NCI-H1694 treated with DMSO at 0.1 percent for 48 hours (cell line): Measurements from ENCODE around the gene UNC5CL.

Source experiments
- DNase-seq: peaks from one replicate; lab custom pipeline; 2025; lab: John Stamatoyannopoulos, UW

Gene UNC5CL

DNA sequence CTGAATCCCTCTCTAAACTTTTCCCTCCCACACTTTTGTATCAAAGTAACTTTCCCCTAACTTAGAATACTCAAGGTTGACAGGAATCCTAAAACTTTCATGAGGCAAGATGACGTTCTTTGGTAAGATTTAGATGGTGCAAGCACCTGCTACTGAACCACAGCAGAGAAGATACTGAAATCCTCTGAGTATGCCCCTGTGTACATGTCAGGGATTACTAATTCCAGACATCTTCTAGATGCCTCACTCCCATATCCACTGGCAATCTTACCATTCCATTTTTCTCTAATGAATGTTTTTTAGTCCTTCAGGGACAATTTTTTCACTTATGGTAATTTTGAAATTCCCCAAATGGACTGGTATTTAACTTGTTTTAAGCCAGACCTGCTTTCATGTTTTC is 23.0 kb upstream of the UNC5CL start:
- no peak for DNase-seq

DNA sequence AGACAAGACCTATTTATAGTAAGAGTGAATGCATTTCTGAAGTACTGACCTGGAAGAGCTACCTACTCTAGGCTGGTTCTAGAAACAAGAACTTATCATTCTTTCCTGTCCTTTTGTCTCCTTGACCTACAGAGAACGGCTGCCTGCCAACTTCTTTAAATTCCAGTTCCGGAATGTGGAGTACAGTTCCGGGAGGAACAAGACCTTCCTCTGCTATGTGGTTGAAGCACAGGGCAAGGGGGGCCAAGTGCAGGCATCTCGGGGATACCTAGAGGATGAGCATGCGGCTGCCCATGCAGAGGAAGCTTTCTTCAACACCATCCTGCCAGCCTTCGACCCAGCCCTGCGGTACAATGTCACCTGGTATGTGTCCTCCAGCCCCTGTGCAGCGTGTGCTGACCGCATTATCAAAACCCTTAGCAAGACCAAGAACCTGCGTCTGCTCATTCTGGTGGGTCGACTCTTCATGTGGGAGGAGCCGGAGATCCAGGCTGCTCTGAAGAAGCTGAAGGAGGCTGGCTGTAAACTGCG is 22.2 kb upstream of the UNC5CL start:
- no peak for DNase-seq

DNA sequence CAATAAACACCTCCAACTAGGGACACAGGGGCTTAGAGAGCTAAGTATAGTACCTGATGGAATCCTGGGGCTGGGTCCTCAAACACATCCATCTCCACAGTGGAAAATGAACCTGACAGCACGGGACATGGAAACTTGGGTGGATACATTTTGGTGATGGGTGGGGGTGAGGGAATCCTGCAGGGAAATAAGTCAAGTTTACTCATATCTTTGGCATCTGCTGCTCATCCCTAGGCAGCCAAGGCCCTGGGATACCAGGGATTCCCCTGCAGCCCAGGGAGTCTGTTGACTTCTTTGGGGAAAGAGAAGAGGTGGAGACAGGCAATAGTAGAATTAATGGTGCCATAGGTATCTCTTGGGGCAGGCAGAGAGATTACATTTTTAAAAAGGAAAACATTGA is 20.5 kb upstream of the UNC5CL start:
- no peak for DNase-seq

DNA sequence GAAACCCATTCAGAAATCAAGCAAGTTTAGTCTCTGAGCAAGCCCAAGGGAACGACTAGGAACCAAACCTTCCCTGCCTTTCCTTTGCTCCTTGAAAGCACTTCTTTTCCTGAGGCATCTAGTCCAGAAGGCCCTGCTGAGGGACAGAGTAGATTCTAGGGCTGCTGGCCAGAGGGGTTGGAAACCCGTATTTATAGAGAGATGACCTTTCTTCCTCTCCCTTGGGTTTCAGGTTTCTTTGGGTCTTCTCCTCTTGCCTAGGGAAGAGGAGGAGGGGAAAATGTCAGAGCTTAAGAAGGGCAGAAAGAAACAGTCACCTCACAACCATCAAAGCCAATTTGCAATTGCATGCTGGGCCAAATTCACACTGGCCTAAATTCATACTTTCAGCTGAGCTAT is 19.8 kb upstream of the UNC5CL start:
- no peak for DNase-seq

DNA sequence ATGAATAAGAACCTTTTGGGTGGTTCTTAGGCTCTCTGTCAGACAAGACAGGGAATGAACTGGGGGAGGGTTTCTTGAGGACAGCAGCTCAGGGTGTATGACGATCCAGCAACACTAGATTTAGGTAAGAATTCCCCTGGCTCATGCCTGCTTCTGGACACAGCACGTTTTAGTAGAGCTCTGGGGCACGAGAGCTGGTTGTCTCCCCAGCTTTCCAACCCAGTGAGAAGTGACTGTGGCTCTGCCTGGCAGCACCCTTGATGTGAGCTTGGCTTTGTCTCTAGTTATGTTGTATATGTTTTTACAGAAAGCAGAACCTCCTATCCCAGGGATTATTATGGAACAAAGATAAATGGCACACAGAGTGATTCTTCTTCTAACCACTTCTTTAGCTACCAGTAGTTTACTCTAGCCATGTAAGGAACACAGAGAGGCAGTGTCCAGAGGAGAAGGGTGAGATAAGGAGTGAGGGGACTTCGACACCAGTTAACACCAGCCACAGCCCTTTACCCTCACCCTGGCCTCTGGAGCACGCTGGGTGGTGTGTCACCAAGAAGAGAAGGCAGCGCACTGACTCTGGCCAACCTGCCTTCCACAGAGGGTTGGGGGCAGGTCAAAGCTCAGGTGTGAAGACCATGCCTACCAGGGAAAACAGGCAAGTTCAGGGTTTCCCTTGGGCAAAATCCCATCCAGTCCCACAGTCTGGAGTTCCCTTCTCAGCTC is 17.9 kb upstream of the UNC5CL start:
- DNase-seq = no peak

DNA sequence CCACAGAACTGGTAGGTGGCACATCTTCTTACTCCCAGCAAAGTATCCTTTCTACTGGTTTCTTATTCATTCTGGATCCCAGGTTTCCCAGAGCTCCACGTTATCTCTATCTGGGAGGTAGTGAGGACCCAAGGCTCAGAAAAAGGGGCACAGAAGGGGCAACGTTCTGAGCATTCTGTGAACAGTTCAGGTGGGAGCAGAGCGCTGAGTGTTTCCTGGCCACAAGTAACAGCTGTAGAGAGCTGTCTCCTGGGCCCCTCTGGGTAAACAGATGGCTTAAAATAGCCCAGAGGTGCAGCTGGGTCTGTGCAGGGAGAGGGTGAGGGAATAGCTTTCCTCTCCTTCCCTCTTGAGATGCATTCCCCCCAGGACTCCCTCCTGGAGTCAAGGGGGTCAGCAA is 16.1 kb upstream of the UNC5CL start:
- peak; percentile 30 for DNase-seq

DNA sequence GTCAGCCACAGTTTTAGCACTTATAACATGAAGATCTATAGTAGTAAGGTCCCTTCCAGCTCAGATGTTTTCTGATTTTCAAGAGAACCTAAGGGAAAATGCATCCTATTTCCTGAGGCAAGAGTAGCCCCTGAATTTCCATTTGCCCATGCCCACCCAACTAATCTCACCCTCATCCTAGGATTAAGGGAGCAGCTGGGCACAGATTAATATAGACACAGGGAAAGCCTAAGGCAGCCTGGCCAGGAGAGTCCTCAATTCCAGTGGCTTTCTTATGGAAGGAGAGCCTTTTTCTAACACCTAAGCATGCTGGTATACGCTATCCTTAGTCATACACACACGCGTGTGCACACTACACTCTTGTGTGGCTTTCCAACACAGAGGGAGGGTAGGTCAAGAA is 15.5 kb upstream of the UNC5CL start:
- DNase-seq = no peak

DNA sequence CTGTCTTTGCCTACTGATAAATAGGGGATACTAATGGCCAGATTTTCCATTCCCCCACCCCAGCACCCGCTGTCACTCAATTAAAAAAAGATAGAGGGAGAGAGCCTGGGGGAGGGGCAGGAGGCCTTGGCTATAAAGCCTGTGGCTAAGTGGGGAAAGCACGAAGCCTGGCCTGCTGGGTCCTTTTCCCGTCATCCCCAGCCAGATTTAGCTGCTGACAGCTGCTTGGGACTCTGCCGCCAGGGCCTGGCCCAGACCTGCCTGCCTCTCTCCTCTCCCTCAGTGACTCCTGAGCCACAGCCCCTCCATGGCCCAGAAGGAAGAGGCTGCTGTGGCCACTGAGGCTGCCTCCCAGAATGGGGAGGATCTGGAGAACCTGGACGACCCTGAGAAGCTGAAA is 14.0 kb upstream of the UNC5CL start, which contains the start of gene APOBEC2:
Gene APOBEC2, plus strand, starts transcription at position 162 of the 400 bp plus-strand sequence. Its CDS starts 146 bp downstream, at position 308.
- peak; percentile 34 for DNase-seq

DNA sequence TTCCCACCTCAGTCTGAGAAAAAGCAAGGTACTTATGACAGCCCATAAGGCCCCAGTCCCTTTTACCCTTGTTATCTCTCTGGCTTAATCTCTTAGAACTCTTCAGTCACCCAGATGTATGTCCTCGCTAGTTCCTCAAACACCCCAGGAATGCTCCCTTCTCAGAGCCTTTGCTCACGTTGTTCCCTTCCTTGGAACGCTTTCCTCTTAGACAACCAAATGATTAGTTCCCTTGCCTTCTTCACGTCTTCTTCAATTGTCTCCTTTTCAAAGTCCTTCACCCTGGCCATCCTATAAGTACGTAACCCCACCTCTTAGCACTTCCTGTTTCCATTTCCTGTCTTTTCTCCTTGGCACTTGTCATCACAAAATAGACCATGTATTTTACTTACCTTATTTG is 12.9 kb upstream of the UNC5CL start:
- no peak for DNase-seq

DNA sequence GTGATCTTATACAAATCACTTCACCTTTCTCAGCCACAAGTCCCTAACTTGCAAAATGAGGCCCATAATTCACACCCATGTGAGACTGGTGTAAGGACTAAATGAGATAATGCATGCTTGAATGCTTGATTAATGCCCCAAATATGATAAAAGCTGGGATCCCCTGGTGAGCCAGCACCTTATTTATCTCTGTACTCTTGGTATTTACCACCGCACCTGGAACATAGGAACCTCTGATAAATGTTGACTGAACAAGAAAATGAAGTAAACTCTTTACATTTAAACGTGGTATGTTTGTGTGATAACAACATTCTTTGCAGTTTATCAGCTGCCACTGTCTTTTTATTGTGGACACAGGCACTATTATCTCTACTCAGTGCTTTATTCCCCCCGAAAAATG is 11.5 kb upstream of the UNC5CL start:
- no peak for DNase-seq

DNA sequence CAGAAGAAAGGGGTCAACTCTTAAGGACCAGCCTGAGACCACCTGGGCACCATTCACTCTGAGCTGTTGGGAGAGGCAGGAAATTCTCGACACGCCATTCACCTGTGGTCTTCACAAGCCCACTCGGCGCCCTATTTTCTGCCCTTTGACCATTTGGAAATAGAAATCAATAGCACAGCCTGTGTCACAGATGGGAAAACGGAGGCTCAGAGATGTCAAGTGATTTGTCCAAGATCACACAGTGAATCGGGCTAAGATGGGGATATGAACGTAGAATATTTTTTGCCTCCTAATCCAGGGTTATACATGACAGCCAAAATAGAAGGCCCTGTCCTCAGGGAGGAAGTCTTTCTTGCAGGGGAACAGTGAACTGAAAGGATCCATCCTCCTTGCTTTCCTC is 10.9 kb upstream of the UNC5CL start:
- no peak for DNase-seq

DNA sequence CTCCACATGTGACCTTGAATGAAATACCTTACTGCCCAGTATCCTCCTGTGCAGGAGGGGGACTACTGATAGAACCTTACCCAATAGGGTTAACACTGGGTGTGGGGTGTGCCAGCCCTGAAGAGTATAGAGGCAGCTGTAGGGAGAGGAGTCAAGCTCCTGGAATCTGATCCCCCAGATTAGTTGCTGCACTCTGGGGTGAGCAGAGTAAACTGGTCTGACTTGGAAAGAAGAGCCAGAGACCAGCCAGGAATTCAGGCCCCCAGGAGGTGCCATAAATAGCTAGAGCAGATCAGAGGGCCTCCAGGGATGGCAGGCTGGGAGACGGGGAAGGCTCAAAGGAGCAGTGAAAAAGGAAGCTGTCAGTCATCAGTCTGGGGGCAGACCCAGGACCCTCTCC is 10.5 kb upstream of the UNC5CL start:
- no peak for DNase-seq

DNA sequence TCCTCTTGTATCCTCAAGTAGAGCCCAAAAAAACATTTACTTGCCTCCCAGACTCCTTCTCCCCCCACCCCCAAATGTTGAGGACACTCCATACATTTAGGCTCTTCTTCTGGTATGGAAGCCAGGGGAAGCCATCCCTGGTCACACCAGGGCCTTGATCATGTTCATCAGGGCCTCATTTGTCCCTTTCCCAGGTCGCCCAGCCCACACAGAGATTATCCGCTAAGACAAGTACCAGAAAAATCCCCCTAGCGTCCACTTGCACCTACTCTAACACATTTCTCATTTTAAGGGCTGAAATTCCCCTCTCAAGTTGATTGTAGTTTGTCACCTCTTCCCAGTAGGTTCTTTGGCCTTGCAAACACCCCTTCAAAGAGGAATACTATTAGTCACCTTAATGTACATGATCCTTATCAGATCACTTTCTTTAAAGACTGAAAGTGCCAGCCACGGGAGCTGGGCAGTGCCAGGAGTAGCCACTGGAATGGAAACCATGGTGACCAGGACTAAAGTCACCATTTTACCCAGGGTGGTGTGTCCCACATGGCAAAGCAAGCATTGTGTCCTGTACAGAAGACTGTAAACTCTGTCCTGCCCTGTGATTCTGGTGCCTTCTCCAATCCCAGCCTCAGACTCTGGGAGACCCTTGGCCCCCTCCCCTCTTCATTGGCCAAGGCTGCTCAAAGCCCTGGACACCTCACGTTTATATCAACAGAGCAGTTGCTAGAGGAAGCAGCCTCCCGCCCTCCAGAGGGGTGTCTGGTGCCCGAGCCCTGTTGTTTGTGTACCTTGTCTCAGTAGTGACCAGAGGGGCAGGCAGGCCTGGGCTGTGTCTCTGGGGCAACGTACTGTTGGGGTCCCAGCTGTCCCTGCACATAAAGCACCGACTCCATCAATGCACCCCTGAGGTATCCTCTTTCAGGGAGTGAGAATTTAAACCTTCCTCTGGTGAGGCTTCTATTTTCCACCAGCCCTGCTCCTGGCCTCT is 9.0 kb upstream of the UNC5CL start:
- DNase-seq = no peak

DNA sequence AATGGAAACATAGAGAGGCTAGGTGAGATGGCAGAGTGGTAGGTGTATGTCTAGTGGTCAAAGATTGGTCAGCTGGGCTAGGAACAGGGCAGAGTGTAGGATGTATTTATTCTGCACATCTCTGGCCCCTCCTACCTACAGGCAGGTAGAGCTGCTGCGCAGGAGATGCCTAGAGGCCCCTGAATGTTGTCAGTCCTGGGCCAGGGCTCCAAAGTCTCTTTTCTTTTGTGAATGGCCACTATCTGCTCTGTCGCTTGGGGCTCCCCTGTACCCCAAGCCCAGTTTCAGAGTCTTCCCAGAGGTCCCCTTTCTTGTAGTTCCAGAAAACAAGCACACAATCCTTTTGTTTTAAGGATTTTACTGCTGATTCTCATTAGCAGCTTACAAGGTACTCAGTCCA is 8.3 kb upstream of the UNC5CL start:
- no peak for DNase-seq

DNA sequence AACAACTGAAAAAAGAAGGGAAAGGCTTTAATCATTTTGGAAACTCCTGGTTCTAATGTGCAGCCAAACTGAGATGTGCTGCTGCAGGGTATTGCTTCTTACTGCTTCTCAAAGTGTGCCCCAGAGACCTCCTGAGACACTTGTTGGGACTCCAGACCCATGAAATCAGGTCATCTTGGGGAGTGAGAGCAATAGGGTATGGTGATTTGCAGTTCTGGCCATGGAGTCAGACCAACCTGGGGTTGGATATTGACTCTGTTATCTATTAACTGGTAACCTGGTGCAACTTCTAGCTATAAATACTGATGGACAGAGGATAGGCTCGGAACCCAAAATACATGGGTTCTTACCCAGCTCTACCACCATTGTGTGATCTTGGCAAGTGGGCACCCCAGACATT is 7.1 kb upstream of the UNC5CL start:
- no peak for DNase-seq

DNA sequence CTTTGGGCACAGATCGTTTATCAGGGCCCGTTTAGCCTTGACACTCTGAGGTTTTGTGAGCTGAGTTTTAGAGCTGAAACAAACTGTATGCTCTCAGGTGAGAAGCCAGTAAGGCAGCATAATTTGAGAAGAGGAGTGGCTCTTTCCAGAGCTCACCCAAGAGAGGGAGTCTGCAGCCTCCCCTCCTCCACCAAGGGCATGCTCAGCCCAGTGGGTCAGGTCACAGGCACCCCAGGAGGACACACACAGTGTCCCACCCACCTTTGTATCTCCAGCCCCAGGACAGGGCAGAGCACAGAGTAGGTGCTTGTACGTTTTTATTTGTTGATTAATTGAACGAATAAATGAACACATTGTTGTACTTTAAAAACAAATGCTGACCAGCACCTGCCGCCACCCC is 6.6 kb upstream of the UNC5CL start:
- DNase-seq = no peak

DNA sequence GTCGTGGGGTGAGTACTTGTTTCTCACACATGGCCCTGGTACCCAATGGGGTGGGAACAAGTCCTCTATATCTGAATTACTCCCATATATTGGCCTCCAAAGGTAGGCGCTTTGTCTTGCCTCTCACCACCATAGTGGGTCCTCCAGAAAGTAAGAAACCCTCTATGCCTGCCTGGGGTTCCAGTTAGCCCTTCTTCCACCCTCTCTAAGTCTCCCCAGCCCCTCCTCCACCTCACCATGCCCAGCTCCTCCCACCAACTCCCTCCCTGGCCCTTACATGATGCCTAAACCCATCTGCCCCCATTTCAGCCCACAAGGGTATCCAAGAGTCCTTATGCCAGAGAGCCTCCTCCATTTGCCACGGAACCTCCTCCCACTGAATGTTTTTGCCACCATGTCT is 4.1 kb upstream of the UNC5CL start:
- DNase-seq = no peak

DNA sequence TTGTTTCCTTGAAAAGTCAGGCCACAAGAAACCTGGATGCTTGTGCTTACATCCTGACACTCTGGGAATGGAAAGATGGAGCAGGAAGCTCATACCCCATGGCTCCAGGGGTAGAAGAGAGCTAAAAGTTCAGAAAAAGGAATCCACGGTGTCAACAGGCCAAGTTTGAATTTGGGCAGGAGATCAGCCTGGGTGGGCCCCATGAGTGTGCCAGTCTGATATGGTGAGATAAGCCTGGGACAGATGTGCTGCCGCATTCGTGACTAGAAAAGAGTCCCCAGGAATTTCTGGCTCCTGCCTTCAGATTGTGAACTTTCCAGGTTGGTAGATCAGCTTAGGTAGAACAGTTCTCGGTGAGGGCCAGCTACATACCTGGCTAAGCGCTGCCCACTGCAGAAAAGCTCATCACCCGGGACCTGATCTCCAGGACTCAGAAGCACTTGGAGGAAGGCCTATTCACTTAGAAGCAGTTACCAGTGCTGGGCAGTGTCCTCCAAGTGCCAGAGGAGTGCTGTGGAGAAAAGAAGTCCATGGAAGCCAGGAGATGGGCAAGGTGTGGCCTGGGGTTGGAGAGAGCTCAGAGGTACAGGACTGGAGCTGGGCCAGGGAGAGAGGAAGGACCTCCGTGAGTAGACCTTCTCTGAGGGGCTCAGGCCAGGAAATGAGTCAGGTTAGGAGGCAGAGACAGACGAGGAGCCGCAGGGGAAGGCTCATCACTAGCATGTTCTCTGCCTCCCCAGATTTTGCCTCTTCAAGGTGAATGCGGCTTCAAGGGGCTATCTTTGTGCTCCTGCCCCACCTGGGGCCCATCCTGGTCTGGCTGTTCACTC is 3.4 kb upstream of the UNC5CL start, which contains the start of gene TSPO2:
Gene TSPO2, plus strand, starts transcription at position 242 of the 830 bp plus-strand sequence. Its CDS starts 519 bp downstream, at position 761.
- DNase-seq = no peak

DNA sequence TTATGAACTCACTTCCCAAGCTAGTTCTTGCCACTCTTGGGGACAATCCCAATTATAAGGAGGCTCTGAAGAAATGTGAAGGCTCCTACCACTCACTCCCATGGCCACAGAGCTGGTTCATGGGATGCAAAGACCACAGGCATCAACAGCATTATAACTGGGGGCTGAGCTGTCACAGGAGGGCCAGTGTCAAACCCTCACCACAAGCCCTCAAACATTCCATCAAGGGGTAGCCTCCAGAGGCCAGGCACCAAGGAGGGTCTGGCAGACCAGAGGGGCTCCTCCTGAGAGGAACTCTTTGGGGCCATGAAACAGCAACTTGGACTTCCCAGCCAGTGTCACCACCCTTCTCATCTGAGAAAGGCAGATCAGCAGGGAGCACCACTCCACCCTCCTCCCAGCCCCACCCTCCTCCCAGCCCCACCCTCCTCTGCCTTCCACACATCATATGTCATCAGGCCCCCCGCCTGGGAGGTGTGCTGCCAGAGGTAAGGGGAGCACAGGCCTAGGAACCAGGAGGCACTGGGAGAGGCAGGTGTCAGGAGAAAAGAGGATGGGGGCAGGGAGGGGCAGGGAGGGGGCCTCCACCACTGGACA is 2.0 kb upstream of the UNC5CL start:
- DNase-seq = no peak

DNA sequence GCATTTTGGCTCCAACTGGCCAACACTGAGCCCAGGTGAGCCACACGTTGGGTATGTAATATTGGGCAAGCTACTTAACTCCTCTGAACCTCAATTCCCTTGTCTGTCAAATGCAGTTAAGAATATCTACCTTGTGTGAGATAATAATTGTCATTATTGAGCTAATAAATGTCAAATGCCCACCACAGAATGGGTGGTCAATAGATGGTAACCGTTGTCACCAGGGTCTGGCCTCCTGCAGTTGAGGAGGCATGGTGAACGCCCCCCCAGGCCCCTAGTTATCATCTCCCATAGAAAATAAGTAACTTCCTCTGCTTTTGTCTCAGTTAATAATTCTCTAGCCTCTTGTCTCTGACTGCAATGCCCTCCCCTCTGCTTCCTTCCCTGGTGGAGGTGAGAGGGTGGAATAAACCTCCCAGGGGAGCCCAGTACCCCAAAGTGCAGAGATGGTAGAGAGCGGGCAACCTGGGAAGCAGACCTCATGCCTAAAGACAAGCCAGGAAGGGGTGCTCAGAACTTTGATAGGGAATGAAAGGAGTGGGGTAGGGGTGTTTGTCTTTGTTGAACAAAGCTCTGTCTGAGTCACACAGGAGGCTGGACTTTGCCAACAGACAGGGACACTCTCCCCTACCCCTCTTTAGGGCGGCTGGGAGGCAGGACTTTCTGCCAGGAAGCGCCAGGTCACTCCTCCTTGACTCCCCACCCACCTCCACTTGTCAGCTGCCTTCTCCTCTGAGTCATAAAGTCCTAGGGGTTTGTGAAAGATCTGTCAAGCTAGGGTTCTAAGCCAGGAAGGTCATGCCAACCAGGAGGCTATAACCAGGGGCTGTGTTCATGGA is 1.3 kb upstream of the UNC5CL start:
- DNase-seq = no peak

DNA sequence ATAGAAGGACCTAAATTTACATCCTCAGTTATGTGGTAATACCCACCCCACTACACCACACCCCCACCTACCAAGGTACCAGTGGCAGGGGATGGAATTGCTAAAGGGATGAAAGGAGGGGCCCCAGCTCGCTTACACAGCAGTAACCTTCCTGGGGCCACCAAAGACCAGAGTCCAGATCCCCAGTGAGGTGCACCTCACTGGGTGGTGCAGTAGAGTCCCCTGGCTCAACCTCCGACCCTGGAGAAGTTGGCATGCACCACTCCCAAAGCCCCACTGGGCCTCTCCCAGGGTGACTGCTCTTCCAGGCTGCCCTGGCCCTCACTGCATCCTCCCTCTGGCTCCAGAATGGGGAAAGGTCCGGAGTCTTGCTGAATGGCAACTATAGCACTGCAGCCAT is 816 bp downstream of the UNC5CL start:
- DNase-seq = no peak
